Omental fat pad (tissue), 4 donors: ENCODE results near the gene ARL11. TPM values are rescaled to one million over a fixed set of nuclear protein-coding genes. Genes with fewer than 3 reads are reported as not detected.

Experiments used
- ATAC-seq: fragments of 150-250 bp; one replicate; pipeline ENCODE4 v1.9.1; 2016; ENCODE audit warnings: mild to moderate bottlenecking, moderate library complexity; ENCODE audit not compliant: low FRiP score
- DNase-seq: peaks from one replicate; pipeline ENCODE4 v3.0.0-alpha.2; 2019; ENCODE audit warnings: low spot score
- total RNA-seq, 4 donors: library from RNA; depleted of rRNA; stranded (reverse); fragments of >200 nt; gene quantifications; one replicate each; pipeline ENCODE4 v1.1.0, GENCODE V29; 2016
- TF ChIP-seq, protein P1 (sequence below), 3 donors: fragments of 450-650 bp; IDR thresholded peaks; one replicate each; pipeline ENCODE4 v1.5.1; 2016 to 2017; ENCODE audit warnings: antibody characterized with exemption in 3 of 3, mild to moderate bottlenecking in 3 of 3, moderate library complexity in 2 of 3

The ARL11 gene
- total RNA-seq, 4 donors from 2014 or later: 0.93 to 4.9 (median 1.6) TPM

DNA sequence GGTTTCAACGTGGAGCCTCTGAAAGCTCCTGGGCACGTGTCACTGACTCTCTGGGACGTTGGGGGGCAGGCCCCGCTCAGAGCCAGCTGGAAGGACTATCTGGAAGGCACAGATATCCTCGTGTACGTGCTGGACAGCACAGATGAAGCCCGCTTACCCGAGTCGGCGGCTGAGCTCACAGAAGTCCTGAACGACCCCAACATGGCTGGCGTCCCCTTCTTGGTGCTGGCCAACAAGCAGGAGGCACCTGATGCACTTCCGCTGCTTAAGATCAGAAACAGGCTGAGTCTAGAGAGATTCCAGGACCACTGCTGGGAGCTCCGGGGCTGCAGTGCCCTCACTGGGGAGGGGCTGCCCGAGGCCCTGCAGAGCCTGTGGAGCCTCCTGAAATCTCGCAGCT is 2.3 kb downstream of the ARL11 start:
- no peak for DNase-seq
- TF ChIP-seq, protein P1, sequence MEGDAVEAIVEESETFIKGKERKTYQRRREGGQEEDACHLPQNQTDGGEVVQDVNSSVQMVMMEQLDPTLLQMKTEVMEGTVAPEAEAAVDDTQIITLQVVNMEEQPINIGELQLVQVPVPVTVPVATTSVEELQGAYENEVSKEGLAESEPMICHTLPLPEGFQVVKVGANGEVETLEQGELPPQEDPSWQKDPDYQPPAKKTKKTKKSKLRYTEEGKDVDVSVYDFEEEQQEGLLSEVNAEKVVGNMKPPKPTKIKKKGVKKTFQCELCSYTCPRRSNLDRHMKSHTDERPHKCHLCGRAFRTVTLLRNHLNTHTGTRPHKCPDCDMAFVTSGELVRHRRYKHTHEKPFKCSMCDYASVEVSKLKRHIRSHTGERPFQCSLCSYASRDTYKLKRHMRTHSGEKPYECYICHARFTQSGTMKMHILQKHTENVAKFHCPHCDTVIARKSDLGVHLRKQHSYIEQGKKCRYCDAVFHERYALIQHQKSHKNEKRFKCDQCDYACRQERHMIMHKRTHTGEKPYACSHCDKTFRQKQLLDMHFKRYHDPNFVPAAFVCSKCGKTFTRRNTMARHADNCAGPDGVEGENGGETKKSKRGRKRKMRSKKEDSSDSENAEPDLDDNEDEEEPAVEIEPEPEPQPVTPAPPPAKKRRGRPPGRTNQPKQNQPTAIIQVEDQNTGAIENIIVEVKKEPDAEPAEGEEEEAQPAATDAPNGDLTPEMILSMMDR (IDR thresholded peaks at IDR 0.05): no peak
- no peak for ATAC-seq

- no peak for ATAC-seq
- TF ChIP-seq, protein P1 (IDR thresholded peaks at IDR 0.05): no peak
- no peak for DNase-seq
Observed at GRCh38 chr13:49632156-49632555, 3.8 kb downstream of the ARL11 start.

DNA sequence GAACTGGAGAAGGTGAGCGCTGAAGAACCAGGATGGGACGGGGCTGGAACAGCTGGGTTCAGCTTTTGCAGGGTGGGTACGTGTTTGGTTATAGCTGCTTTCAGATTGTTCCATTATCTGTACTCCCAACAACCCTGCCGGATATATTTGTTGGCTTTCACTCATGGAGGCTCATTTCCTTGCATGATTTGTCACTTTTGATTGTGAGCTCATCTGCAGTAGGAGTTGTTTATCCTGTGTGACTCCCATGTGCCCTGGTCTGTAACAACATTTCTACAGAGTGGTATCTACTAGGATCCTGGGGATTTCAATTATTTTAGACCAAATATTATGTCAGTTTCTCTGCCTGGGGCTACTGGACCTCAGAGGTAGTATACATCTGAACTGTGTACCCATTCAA is 5.4 kb downstream of the ARL11 start:
- TF ChIP-seq, protein P1 (IDR thresholded peaks at IDR 0.05): no peak
- ATAC-seq (no peak), DNase-seq (no peak)

DNA sequence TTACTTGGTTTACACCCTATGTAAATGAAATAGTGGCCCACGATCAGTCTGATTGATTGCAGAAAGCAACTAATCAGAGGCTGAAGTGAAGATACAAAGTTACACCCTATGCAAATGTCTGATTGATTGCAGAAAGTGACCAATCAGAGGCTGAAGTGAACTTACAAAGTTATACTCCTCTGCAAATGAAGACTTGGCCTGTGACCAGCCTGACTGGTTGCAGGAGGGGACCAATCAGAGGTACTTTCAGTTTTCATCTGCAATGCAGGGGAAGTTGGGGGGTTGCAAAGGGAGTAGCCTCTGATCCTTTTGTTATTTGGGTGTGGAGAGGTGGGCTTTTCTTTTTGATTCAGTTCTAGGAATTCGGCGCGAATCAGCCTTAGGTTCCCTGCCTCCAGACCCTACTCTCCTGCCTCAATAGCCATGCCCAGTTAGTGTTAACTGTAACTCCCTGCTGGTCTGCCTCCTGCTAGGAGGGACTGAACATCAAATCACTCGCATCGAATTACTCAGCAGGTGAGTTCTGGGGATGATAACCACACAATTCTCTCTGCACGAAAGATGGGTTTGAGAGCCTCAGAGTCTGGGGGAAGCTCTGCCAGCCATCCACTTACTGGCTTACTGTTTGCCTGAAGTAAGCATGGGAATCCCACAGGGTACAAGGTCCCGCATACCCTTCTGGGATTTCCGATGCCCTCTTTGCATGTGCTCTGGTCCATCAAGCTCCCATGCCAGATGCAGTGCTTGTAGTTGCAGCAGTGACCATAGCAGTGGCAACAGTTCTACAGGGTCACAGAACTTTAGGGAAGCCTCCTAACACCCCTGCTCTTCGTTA is 7.5 kb downstream of the ARL11 start:
- no peak for ATAC-seq
- TF ChIP-seq, protein P1 (IDR thresholded peaks at IDR 0.05): no peak
- DNase-seq: no peak

DNA sequence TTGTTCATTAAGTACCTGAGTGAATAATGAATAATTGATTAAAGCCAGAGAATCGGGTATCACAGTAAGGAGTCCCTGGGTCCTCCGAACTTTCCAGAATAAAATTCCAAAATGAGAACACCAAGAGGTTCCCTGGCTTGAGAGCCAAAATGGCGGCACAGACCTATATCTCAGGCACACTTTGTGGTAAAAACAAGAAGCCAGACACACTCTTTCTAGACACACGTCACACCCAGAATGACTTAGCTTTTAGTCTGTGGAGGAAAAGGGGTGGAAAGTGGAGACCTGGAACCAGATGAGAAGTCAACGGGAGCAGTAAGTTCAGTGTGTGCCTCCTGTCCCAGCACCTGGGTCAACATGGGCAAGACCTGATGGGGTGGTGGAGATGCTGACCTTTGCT is 8.4 kb downstream of the ARL11 start:
- TF ChIP-seq, protein P1 (IDR thresholded peaks at IDR 0.05): no peak
- ATAC-seq (no peak), DNase-seq (no peak)

GRCh38 chr13:49638030-49638743 is 9.9 kb downstream of the ARL11 start:
- ATAC-seq (no peak), DNase-seq (no peak)
- TF ChIP-seq, protein P1 (IDR thresholded peaks at IDR 0.05): no peak

DNA sequence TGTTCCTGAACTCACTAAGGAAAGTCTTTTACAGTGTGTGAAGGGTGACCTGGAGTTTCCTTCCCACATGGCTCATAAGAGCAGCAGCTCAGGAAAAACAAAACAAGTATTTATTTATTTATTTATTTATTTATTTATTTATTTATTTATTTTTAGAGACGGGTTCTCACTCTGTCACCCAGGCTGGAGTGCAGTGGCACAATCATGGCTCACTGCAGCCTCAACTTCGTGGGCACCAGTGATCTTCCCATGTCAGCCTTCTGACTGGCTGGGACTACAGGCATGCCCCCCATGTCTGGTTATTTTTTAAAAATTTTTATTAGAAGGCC is 10.4 kb downstream of the ARL11 start:
- ATAC-seq (no peak), DNase-seq (no peak)
- TF ChIP-seq, protein P1 (IDR thresholded peaks at IDR 0.05): no peak
